HEK293T (cell line): ENCODE data around the gene SMIM45.

ENCODE experiments used
- CTCF ChIA-PET: fragments of 350-600 bp; formaldehyde crosslinking; extraction: SDS; loops from one replicate; lab custom pipeline; 2021; ENCODE audit warnings: antibody characterized with exemption, inconsistent platforms; lab: Yijun Ruan, JAX
- POLR2A ChIA-PET: fragments of 350-600 bp; formaldehyde crosslinking; extraction: SDS; loops from one replicate; lab custom pipeline; 2020; ENCODE audit warnings: antibody characterized with exemption, inconsistent platforms; lab: Yijun Ruan, JAX
- DNase-seq: peaks from one replicate; pipeline ENCODE4 v3.0.0; 2012; ENCODE audit warnings: mixed read lengths; ENCODE audit errors: extremely low spot score
- ARNT ChIP-seq: fragments of 450-650 bp; IDR thresholded peaks from 2 replicates; pipeline ENCODE4 v1.6.1; 2017; ENCODE audit warnings: mild to moderate bottlenecking
- BHLHE40 ChIP-seq: fragments of 450-650 bp; IDR thresholded peaks from 2 replicates; pipeline ENCODE4 v1.6.1; 2016; ENCODE audit warnings: mild to moderate bottlenecking, moderate library complexity, borderline replicate concordance
- CTBP1 ChIP-seq: fragments of 450-650 bp; IDR thresholded peaks from 2 replicates; pipeline ENCODE4 v1.6.1; 2016; ENCODE audit warnings: borderline replicate concordance
- ELF4 ChIP-seq: fragments of 450-650 bp; IDR thresholded peaks from 2 replicates; pipeline ENCODE4 v1.6.1; 2017; ENCODE audit warnings: antibody characterized with exemption
- FOXA1 ChIP-seq: fragments of 450-650 bp; IDR thresholded peaks from 2 replicates; pipeline ENCODE4 v1.6.1; 2016; ENCODE audit warnings: mild to moderate bottlenecking
- FOXK2 ChIP-seq: fragments of 450-650 bp; IDR thresholded peaks from 2 replicates; pipeline ENCODE4 v1.6.1; 2016; ENCODE audit warnings: mild to moderate bottlenecking
- FOXM1 ChIP-seq: fragments of 450-650 bp; IDR thresholded peaks from 2 replicates; pipeline ENCODE4 v1.6.1; 2017; ENCODE audit warnings: mild to moderate bottlenecking, borderline replicate concordance
- HDGF ChIP-seq: fragments of 450-650 bp; IDR thresholded peaks from 2 replicates; pipeline ENCODE4 v1.6.1; 2017; ENCODE audit warnings: antibody characterized with exemption, borderline replicate concordance
- L3MBTL2 ChIP-seq: fragments of 450-650 bp; conservative IDR thresholded peaks from 2 replicates; pipeline ENCODE4 v1.6.1; 2016; ENCODE audit warnings: mild to moderate bottlenecking
- LEF1 ChIP-seq: fragments of 450-650 bp; IDR thresholded peaks from 2 replicates; pipeline ENCODE4 v1.6.1; 2017; ENCODE audit warnings: mild to moderate bottlenecking, borderline replicate concordance
- NFRKB ChIP-seq: fragments of 450-650 bp; IDR thresholded peaks from 2 replicates; pipeline ENCODE4 v1.6.1; 2016; ENCODE audit warnings: mild to moderate bottlenecking, moderate library complexity
- PKNOX1 ChIP-seq: fragments of 450-650 bp; IDR thresholded peaks from 2 replicates; pipeline ENCODE4 v1.6.1; 2016
- SP1 ChIP-seq: fragments of 450-650 bp; IDR thresholded peaks from 2 replicates; pipeline ENCODE4 v1.6.1; 2017
- SUZ12 ChIP-seq: fragments of 450-650 bp; IDR thresholded peaks from 2 replicates; pipeline ENCODE4 v1.6.1; 2016; ENCODE audit warnings: mild to moderate bottlenecking
- TARDBP ChIP-seq: fragments of 450-650 bp; IDR thresholded peaks from 2 replicates; pipeline ENCODE4 v1.6.1; 2016
- ZNF384 ChIP-seq: fragments of 450-650 bp; IDR thresholded peaks from 2 replicates; pipeline ENCODE4 v1.6.1; 2016

The SMIM45 gene

GRCh38 chr22:41939981-41940831, 11.7 kb upstream of the SMIM45 start:
- TF ChIP-seq L3MBTL2 (no peak), TARDBP (no peak), ARNT (no peak), FOXA1 (no peak), BHLHE40 (no peak), FOXM1 (no peak), LEF1 (no peak), SUZ12 (no peak), ZNF384 (no peak), NFRKB (no peak), CTBP1 (no peak), SP1 (no peak), PKNOX1 (no peak), FOXK2 (no peak), HDGF (no peak), ELF4 (no peak)
- CTCF ChIA-PET, result interaction anchor here (0.8 to 2.1 kb wide), 5 partner anchors 14 to 243 kb away, joined by 3 to 15 read pairs (median 7); partner anchors contain the start of gene TNFRSF13C
- no peak for DNase-seq
- POLR2A ChIA-PET, result interaction anchor here (0.7 to 1.7 kb wide), 3 partner anchors 12 to 140 kb away, joined by 3 to 4 read pairs (median 4); partner anchors contain the start of gene CCDC134

GRCh38 chr22:41940832-41941765, 10.9 kb upstream of the SMIM45 start:
- TF ChIP-seq FOXM1, result no peak
- no peak for TF ChIP-seq SUZ12
- no peak for TF ChIP-seq SP1
- TF ChIP-seq ELF4, result no peak
- TF ChIP-seq CTBP1, result no peak
- no peak for TF ChIP-seq TARDBP
- no peak for TF ChIP-seq FOXA1
- TF ChIP-seq NFRKB, result no peak
- TF ChIP-seq LEF1, result no peak
- TF ChIP-seq L3MBTL2, result no peak
- TF ChIP-seq PKNOX1, result no peak
- no peak for TF ChIP-seq BHLHE40
- TF ChIP-seq FOXK2, result no peak
- ChIA-PET CTCF (interaction anchor here (0.6 to 2.1 kb wide), 11 partner anchors 14 to 244 kb away, joined by 3 to 15 read pairs (median 3); partner anchors contain the start of genes SREBF2 and TNFRSF13C), POLR2A (interaction anchor here (0.7 to 1.7 kb wide), 3 partner anchors 13 to 274 kb away, joined by 3 to 4 read pairs (median 3); partner anchors contain the start of gene CCDC134)
- DNase-seq, result peak; percentile 76

- ChIA-PET CTCF (no interaction called here), POLR2A (no interaction called here)
- no peak for DNase-seq
- TF ChIP-seq HDGF, result no peak
- TF ChIP-seq ARNT, result no peak
- no peak for TF ChIP-seq ELF4
Observed at GRCh38 chr22:41943661-41944209, 8.2 kb upstream of the SMIM45 start.

GRCh38 chr22:41946629-41947423, 5.1 kb upstream of the SMIM45 start, which contains the start of gene CENPM:
CENPM (minus strand) TSS chr22:41947152; CDS start chr22:41947076, 76 bp downstream.
- POLR2A ChIA-PET, result interaction anchor here (0.6 to 2.4 kb wide), 57 partner anchors 9 to 717 kb away, joined by 3 to 18 read pairs (median 4); partner anchors contain the start of genes DESI1, NDUFA6, SMDT1 and SNU13
- CTCF ChIA-PET, result interaction anchor here (0.6 to 1.2 kb wide), 10 partner anchors 9 to 282 kb away, joined by 3 to 7 read pairs (median 3); partner anchors contain the start of gene SMDT1
- peak; percentile 92 for DNase-seq
- TF ChIP-seq SUZ12, result no peak
- no peak for TF ChIP-seq LEF1
- peak; percentile 97 for TF ChIP-seq PKNOX1
- no peak for TF ChIP-seq FOXM1
- TF ChIP-seq L3MBTL2, result peak; percentile 93
